Ramos (cell line): ENCODE results near the gene FAIM2.
"Not testable (repeated sequence)": the region's sequence is repeated elsewhere in the genome, so short reads cannot be mapped to it uniquely, and the experiment has no call there.

Experiments used
- in situ Hi-C: fragments of 300-500 bp; cut with MboI; formaldehyde crosslinking; loops from one replicate; pipeline ENCODE4 v1.14.3; 2022; ENCODE audit warnings: low sequenced_read_pairs; ENCODE audit not compliant: unreplicated experiment

FAIM2 gene

GRCh38 chr12:49868449-49868848, 35.3 kb downstream of the FAIM2 start:
- in situ Hi-C loops: no loop called here

DNA sequence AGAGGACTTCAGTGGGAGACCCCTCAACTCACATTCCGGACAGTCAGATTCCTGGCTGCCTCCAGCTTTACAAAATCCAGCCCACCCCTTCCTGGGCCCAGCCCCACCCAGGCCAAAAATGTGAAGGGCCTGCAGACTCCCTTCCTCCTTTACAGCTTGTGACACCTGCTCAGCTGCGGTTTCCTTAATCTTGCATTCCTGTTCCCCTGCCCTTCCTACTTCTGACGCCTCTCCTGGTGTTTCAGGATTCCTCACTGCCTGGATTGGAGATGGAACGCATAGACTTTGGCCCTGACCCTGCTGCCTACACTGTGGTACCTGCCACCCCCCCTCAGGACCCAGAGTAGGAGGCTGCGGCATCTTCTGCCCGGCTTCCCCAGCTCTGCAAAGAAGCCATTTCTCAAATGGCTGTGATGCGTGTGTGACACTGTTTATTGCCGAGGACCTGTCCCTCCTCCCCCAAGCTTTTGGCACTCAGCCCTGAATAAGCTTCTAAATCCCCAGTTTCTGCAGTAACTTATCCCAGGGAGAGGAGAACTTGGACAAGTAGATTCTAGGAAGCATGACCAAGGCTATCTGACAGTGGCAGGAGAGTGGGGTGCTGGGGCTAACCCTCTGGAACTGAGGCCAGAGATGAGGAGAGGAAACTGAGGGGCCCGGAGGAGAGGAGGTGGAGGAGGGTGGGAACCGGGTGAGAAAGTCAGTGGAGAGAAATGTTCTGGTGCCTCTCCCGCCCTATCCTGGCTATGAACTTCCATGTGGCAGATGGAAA, 35.9 kb downstream of the FAIM2 start:
- in situ Hi-C loops: no loop called here

GRCh38 chr12:49866859-49867569, 36.7 kb downstream of the FAIM2 start:
- in situ Hi-C loops: no loop called here

GRCh38 chr12:49865782-49866135, 37.9 kb downstream of the FAIM2 start:
- in situ Hi-C loops: no loop called here

GRCh38 chr12:49865109-49865781, 38.5 kb downstream of the FAIM2 start:
- in situ Hi-C loops: no loop called here

GRCh38 chr12:49864798-49865090, 39.0 kb downstream of the FAIM2 start:
- in situ Hi-C loops: no loop called here

DNA sequence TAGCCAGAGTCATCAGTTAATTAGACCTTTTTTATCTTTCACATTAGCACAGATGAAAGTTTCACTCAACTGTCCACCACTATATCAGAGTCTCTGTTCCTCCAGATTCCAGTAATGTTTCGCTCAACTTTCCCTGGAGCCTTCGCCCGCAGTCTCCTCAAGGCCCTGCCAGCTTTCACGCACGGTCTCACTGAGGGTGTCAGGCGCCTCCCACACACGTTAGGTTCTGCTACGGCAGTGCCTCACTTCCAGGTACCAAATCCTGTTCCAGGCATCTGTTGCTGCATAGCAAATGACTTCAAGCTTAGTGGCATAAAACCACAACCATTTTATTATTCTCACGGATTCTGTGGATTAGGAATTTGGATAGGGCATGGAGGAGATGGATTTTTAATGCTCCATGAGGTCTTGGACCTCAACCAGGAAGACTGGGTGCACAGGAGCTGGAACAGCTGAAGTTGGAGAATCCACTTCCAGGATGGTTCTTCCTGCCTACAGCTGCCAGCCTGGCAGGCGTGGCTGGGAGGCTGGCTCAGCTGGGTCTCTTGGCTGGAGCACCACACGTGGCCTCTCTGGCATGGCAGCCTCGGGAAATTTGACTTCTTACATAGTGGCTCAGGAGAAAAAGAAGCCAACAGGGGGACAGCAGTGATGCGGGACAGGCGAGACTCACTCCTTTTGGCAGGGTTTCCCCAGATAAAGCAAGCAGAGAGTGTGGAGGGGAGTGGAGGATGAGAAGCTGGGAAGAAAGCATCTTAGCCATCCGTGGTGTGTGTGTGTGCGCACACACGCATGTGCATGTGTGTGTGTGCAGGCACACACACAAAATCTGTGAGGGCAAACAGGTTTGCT, 39.5 kb downstream of the FAIM2 start:
- in situ Hi-C loops: no loop called here

- in situ Hi-C loops: not testable (repeated sequence)
Measured at GRCh38 chr12:49860921-49861320, 42.8 kb downstream of the FAIM2 start.

DNA sequence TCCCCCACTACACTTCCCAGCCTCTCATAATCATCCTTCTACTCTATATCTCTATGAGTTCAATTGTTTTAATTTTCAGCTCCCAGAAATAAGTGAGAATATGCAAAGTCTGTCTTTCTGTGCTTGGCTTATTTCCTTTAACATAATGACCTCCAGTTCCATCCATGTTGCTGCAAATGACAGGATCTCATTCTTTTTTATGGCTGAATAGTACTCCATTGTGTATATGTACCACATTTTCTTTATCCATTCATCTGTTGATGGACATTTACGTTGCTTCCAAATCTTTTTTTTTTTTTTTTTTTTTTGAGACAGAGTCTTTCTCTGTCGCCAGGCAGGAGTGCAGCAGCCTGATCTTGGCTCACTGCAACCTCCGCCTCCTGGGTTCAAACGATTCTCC, 47.8 kb downstream of the FAIM2 start:
- in situ Hi-C loops: not testable (repeated sequence)

DNA sequence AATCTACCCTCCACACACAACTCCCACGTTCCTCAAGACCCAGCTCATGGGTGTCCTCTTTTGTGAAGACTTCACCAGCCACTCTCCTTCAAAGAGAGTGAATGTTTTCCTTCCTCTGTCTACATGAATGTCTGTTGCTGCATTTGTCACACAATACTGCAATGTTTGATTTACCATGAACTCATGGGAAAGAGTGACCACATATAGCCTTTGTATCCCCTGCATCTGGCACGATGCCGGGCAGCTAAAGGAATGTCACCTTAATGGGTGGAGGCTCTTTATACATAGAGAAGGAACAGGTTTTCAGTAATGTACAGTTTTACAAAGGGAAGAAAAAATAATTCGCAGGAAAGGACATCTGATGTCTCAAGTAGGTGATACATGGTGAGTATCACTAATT, 48.7 kb downstream of the FAIM2 start:
- in situ Hi-C loops: no loop called here

DNA sequence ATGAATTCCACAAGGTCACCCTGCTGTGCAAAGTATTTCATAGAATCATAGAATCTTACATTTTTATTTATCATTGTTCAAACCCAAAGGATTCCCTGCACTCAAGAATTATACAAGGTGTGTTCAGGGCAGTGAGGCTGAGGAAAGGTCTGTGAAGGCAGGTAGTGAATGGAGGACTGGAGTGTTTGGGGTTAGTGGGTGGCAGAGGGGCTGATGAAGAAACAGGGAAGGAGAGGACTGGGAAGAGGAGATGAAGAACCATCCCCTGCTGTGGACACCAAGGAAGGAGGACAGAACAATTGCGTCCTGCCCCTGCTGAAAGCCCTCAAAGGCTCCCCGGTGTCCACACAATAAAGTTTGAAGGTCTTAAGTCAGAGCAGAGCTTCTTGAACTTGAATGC, 50.0 kb downstream of the FAIM2 start:
- in situ Hi-C loops: no loop called here

GRCh38 chr12:49847161-49847560, 56.5 kb downstream of the FAIM2 start:
- in situ Hi-C loops: no loop called here

DNA sequence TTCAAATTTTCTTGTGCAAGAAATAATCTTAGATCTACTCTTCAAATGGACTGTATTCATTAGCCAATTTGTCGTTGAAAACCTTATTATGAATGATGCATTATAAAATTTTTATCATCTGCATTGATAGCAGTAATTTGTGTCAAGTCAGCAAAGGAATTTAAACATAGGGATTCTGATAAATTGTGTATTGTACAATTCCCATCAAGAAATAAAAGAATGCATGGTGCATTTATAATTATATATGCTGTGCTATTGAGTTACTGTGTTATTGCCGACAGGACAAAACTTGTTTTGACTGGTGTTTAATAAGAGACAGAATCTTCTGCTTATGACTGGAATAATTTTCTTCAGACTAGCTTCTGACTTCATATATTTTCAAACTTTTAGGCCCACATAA, 57.7 kb downstream of the FAIM2 start:
- in situ Hi-C loops: no loop called here

GRCh38 chr12:49843876-49844437, 59.7 kb downstream of the FAIM2 start:
- in situ Hi-C loops: no loop called here

GRCh38 chr12:49843411-49843810, 60.3 kb downstream of the FAIM2 start:
- in situ Hi-C loops: no loop called here

DNA sequence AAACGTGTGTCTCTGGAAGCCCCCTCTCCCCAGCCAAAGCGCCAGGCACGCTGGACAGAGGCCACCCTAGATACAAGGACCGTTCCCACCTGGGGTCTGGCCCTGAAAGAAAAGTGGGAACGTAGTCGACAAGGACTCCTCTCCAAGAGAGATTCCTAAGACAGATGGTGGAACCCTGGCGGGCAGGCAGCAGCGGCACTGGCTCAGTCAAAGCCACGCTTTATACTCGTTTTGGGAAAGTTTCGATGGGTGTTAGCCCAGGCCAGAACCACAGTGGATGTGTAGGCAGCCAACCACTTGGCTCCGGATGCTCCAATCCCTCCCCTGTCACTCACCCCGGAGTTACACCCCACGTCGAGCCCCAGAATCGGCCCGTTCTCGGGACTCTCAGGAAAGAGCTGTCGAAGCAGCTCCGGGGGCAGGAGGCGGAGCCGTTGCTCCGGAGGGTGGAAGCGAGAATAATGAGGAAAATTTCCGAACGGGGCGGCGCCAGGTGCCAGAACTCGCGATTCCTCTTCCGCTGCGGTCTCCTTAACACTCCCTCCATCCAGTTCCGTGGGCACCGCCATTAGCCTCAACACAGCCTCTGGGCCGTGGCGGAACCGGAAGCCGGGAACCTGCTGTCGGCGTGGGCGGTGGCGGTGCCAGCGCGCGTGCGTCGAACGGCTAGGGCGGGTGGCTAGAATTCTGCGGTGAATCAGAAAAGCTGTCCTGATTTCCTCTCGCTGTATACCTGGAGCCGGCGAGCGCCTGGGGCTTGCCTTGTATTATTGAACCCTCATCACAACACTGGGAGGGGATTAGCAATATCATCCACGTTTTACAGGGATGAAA, 61.0 kb downstream of the FAIM2 start, which contains the start of gene BCDIN3D:
Gene BCDIN3D, minus strand, starts transcription at position 588 of the 834 bp plus-strand sequence. Its CDS starts 19 bp downstream, at position 569.
- in situ Hi-C loops: no loop called here

DNA sequence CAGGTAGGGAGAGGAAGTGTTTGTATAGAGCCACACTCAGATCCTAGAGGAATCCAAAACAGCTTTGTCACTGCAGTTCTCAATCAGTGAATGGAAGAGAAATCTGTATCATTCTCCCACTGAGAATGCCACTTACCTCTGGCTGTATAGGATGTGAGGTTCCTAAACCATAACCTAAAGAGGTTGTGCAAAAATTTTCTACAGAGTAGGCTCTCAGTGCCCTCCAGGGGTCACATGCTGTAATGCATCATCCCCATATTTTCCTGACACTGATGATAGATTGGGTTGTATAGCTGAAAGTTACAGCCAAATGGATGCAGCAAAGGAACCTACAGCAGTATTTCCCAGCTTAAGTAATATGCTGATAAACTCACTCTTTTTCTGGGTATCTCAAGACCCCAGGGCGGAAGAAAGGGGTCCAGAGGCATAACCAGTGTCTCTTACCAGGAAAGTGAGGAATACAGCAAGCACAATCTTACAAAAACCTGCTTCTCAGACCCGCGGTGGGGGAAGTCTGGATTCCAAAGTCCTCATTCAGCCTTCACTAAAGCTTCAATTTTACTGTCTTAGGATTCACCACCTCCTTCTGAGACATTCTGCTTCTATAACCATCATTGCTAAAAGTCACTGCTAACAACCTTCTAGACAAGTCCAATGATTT, 64.6 kb downstream of the FAIM2 start:
- in situ Hi-C loops: no loop called here

GRCh38 chr12:49832836-49833421, 70.8 kb downstream of the FAIM2 start:
- in situ Hi-C loops: no loop called here
